HG03457 (cell line): ENCODE measurements around the gene OLFM2.
"Not testable (repeated sequence)": the region's sequence is repeated elsewhere in the genome, so short reads cannot be mapped to it uniquely, and the experiment has no call there.

Source experiments
- ATAC-seq: cut with Tn5 transposase; IDR thresholded peaks from one replicate; pipeline ENCODE4 v1.9.1; 2021; ENCODE audit warnings: moderate number of reproducible peaks; ENCODE audit not compliant: unreplicated experiment

The OLFM2 gene

GRCh38 chr19:9943744-9944143 lies 7.4 kb upstream of the OLFM2 start:
- ATAC-seq = no peak

- ATAC-seq = no peak
These were observed 5.4 kb upstream of the OLFM2 start for GRCh38 chr19:9941671-9942070.

GRCh38 chr19:9941231-9941630 lies 4.9 kb upstream of the OLFM2 start:
- ATAC-seq = no peak

- ATAC-seq = no peak
These were observed 4.5 kb upstream of the OLFM2 start for GRCh38 chr19:9940778-9941177.

- ATAC-seq = no peak
These were observed 3.1 kb upstream of the OLFM2 start for GRCh38 chr19:9939301-9939913.

GRCh38 chr19:9937001-9937411 lies 691 bp upstream of the OLFM2 start:
- no peak for ATAC-seq

- no peak for ATAC-seq
These were observed 599 bp downstream of the OLFM2 start for GRCh38 chr19:9935506-9936325.

GRCh38 chr19:9934132-9934950 lies 2.0 kb downstream of the OLFM2 start:
- no peak for ATAC-seq

GRCh38 chr19:9932835-9933234 lies 3.5 kb downstream of the OLFM2 start:
- ATAC-seq = no peak

- no peak for ATAC-seq
These were observed 4.7 kb downstream of the OLFM2 start for GRCh38 chr19:9931629-9932028.

GRCh38 chr19:9923440-9923839 lies 12.9 kb downstream of the OLFM2 start:
- ATAC-seq = no peak

- not testable (repeated sequence) for ATAC-seq
These were observed 13.4 kb downstream of the OLFM2 start for GRCh38 chr19:9922782-9923379.

GRCh38 chr19:9917321-9917720 lies 19.0 kb downstream of the OLFM2 start:
- ATAC-seq = no peak

- no peak for ATAC-seq
These were observed 19.6 kb downstream of the OLFM2 start for GRCh38 chr19:9916719-9917118.

GRCh38 chr19:9914315-9915207 lies 21.8 kb downstream of the OLFM2 start:
- no peak for ATAC-seq

- no peak for ATAC-seq
These were observed 22.4 kb downstream of the OLFM2 start for GRCh38 chr19:9914001-9914314.

GRCh38 chr19:9913237-9914000 lies 22.9 kb downstream of the OLFM2 start:
- ATAC-seq = no peak

- no peak for ATAC-seq
These were observed 23.6 kb downstream of the OLFM2 start for GRCh38 chr19:9912551-9913236.

- ATAC-seq = no peak
These were observed 24.7 kb downstream of the OLFM2 start for GRCh38 chr19:9911524-9912185.
